Measurements from ENCODE around the gene PPP3CA. TPM values are rescaled to one million over a fixed set of nuclear protein-coding genes. Genes with fewer than 3 reads are reported as not detected.

Gene PPP3CA
- polyA plus RNA-seq, 1 donor (not counting 4 experiments of a cell fraction or from before 2014, with no cell fraction given): 43.3 TPM

GRCh38 chr4:101366331-101366730, 19.0 kb upstream of the PPP3CA start:
- no peak for FAIRE-seq
- TF ChIP-seq EZH2 (IDR thresholded peaks at IDR 0.05; ENCODE audit: low read length): no peak
- TF ChIP-seq, protein P1, sequence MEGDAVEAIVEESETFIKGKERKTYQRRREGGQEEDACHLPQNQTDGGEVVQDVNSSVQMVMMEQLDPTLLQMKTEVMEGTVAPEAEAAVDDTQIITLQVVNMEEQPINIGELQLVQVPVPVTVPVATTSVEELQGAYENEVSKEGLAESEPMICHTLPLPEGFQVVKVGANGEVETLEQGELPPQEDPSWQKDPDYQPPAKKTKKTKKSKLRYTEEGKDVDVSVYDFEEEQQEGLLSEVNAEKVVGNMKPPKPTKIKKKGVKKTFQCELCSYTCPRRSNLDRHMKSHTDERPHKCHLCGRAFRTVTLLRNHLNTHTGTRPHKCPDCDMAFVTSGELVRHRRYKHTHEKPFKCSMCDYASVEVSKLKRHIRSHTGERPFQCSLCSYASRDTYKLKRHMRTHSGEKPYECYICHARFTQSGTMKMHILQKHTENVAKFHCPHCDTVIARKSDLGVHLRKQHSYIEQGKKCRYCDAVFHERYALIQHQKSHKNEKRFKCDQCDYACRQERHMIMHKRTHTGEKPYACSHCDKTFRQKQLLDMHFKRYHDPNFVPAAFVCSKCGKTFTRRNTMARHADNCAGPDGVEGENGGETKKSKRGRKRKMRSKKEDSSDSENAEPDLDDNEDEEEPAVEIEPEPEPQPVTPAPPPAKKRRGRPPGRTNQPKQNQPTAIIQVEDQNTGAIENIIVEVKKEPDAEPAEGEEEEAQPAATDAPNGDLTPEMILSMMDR (optimal IDR thresholded peaks at IDR 0.05 in 1 of 3, IDR thresholded peaks at IDR 0.05 in 1 of 3, conservative IDR thresholded peaks at IDR 0.05 in 1 of 3; ENCODE audit: extremely low read depth in 1 of 3, insufficient read depth in 2 of 3, low read length in 3 of 3): no peak

DNA sequence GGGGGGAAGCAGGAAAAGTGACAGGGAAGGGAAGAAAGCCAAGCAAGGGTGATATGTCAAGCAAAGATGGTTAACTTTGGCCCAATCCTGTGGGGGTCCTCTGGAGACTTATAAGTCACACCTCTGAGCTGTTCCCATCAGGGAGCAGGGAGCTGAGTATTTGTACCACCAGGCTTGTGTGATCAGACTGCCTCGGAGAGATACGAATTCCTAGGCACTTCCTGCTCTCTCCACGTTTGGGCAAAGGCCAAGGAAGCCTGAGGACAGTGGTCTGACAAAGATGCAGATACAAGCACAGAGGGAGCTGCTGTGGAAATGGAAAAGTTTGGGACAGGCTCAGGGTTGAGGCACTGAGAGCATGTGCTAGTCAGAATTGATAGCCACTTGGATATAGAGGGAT, 10.4 kb upstream of the PPP3CA start:
- TF ChIP-seq, protein P1 (optimal IDR thresholded peaks at IDR 0.05 in 1 of 3, IDR thresholded peaks at IDR 0.05 in 1 of 3, conservative IDR thresholded peaks at IDR 0.05 in 1 of 3; ENCODE audit: extremely low read depth in 1 of 3, insufficient read depth in 2 of 3, low read length in 3 of 3): no peak
- TF ChIP-seq EZH2 (IDR thresholded peaks at IDR 0.05; ENCODE audit: low read length): no peak
- H4K20me1 ChIP-seq (ENCODE audit: control insufficient read depth, extremely low read depth, insufficient read depth, low read length): no peaks in the 10 kb centered on the region
- no peaks in the 10 kb centered on the region for H3K79me2 ChIP-seq (ENCODE audit: control insufficient read depth, insufficient read depth, low read length)
- no peaks in the 10 kb centered on the region for H3K36me3 ChIP-seq (ENCODE audit: control insufficient read depth in 2 of 2, extremely low read depth in 1 of 2, insufficient read depth in 2 of 2, low read length in 2 of 2)
- H3K9me1 ChIP-seq (ENCODE audit: control insufficient read depth, extremely low read depth, insufficient read depth, low read length): no peaks in the 10 kb centered on the region
- peak overlapping the region; percentile 93 for H3K27ac ChIP-seq (ENCODE audit: control insufficient read depth, insufficient read depth, low read length)
- H3K9me3 ChIP-seq (ENCODE audit: control insufficient read depth, low read depth, low read length): peaks cover 2% of the 10 kb centered on the region
- peak overlapping the region; percentile 7 for H3K4me2 ChIP-seq (ENCODE audit: control insufficient read depth, extremely low read depth, insufficient read depth, low read depth, low read length)
- peak overlapping the region; percentile 13 for H3K9ac ChIP-seq (ENCODE audit: control insufficient read depth, extremely low read depth, insufficient read depth, low read length)
- peaks cover 29% of the 10 kb centered on the region for H3K4me1 ChIP-seq (ENCODE audit: control insufficient read depth, extremely low read depth, insufficient read depth, low read length)
- H3K4me3 ChIP-seq (ENCODE audit: control insufficient read depth in 2 of 3, extremely low read depth in 1 of 3, insufficient read depth in 2 of 3, low read depth in 1 of 3, low read length in 3 of 3): no peak overlapping the region
- no peaks in the 10 kb centered on the region for H3K27me3 ChIP-seq (ENCODE audit: control insufficient read depth, extremely low read depth, insufficient read depth, low read length)
- H2AFZ ChIP-seq (ENCODE audit: control insufficient read depth, low read length): peak overlapping the region; percentile 80
- peak; percentile 82 for FAIRE-seq
- dilution Hi-C loops (cut with MboI; ENCODE audit: extremely low pct_ligation_motif_present, low sequenced_read_pairs): no loop called here
- DNase-seq (ENCODE audit: low read depth, low spot score): no peak

More at GRCh38 chr4:101366331-101366730, 19.0 kb upstream of the PPP3CA start:
- H3K9me1 ChIP-seq (ENCODE audit: control insufficient read depth, extremely low read depth, insufficient read depth, low read length): no peaks in the 10 kb centered on the region
- peaks cover 2% of the 10 kb centered on the region for H3K9me3 ChIP-seq (ENCODE audit: control insufficient read depth, low read depth, low read length)
- no peaks in the 10 kb centered on the region for H3K27me3 ChIP-seq (ENCODE audit: control insufficient read depth, extremely low read depth, insufficient read depth, low read length)
- H2AFZ ChIP-seq (ENCODE audit: control insufficient read depth, low read length): no peak overlapping the region
- no peaks in the 10 kb centered on the region for H3K79me2 ChIP-seq (ENCODE audit: control insufficient read depth, insufficient read depth, low read length)
- H3K4me2 ChIP-seq (ENCODE audit: control insufficient read depth, extremely low read depth, insufficient read depth, low read depth, low read length): no peak overlapping the region
- H4K20me1 ChIP-seq (ENCODE audit: control insufficient read depth, extremely low read depth, insufficient read depth, low read length): no peaks in the 10 kb centered on the region
- no peaks in the 10 kb centered on the region for H3K36me3 ChIP-seq (ENCODE audit: control insufficient read depth in 2 of 2, extremely low read depth in 1 of 2, insufficient read depth in 2 of 2, low read length in 2 of 2)
- H3K4me1 ChIP-seq (ENCODE audit: control insufficient read depth, extremely low read depth, insufficient read depth, low read length): peaks cover 16% of the 10 kb centered on the region
- H3K9ac ChIP-seq (ENCODE audit: control insufficient read depth, extremely low read depth, insufficient read depth, low read length): no peak overlapping the region
- dilution Hi-C loops (cut with MboI; ENCODE audit: extremely low pct_ligation_motif_present, low sequenced_read_pairs): no loop called here
- H3K27ac ChIP-seq (ENCODE audit: control insufficient read depth, insufficient read depth, low read length): no peak overlapping the region
- H3K4me3 ChIP-seq (ENCODE audit: control insufficient read depth in 2 of 3, extremely low read depth in 1 of 3, insufficient read depth in 2 of 3, low read depth in 1 of 3, low read length in 3 of 3): no peak overlapping the region
- DNase-seq (ENCODE audit: low read depth, low spot score): no peak
